HepG2 (cell line): ENCODE results near the gene POLE4. TPM values are rescaled to one million over a fixed set of nuclear protein-coding genes. Genes with fewer than 3 reads are reported as not detected.

Source experiments
- ATAC-seq: fragments of 200-7000 bp; cut with Tn5 transposase; 3 replicates; pipeline ENCODE4 v1.9.1; 2020; ENCODE audit warnings: mild to moderate bottlenecking, moderate library complexity
- BruUV-seq: library from RNA; stranded (reverse); fragments of 400-500 nt; replicated peaks from 2 replicates; lab custom pipeline; 2021; lab: Mats Ljungman, UMichigan
- CTCF ChIA-PET: fragments of 300-600 bp; formaldehyde crosslinking; extraction: SDS; loops from one replicate; lab custom pipeline; 2021; ENCODE audit warnings: low total read pairs, inconsistent platforms, low intra/inter-chr PET ratio; lab: Yijun Ruan, JAX
- POLR2A ChIA-PET: fragments of 350-600 bp; sonication (Branson Sonifier 250); formaldehyde crosslinking; loops from one replicate; lab custom pipeline; 2020; ENCODE audit warnings: antibody characterized with exemption, inconsistent platforms; lab: Yijun Ruan, JAX
- DNase-seq: peaks from one replicate; pipeline ENCODE4 v3.0.0-alpha.2; 2015; ENCODE audit warnings: low spot score
- FAIRE-seq: peaks from 3 replicates; lab custom pipeline; 2011; peaks lifted over from hg19 to GRCh38; lab: Jason Lieb, UNC
- H2AFZ ChIP-seq: one replicate; pipeline ENCODE4 v1.6.1; 2011; ENCODE audit warnings: low read length, inconsistent platforms
- H3K27ac ChIP-seq: fragments of 300-600 bp; 3 replicates; pipeline ENCODE4 v1.8.0; 2011; ENCODE audit warnings: mixed run types, mild to moderate bottlenecking, mixed read lengths, low read length, inconsistent platforms; ENCODE audit not compliant: insufficient read depth; ENCODE audit errors: extremely low read length
- H3K27me3 ChIP-seq, 2 experiments: fragments of 200-600 bp in 1 of 2; 2 replicates in 1 of 2; 3 replicates in 1 of 2; pipeline versions ENCODE4 v1.6.0 to v1.8.0; 2011; ENCODE audit warnings: low read length in 2 of 2, mild to moderate bottlenecking in 2 of 2, moderate library complexity in 2 of 2, inconsistent platforms in 1 of 2; ENCODE audit not compliant: insufficient read depth in 2 of 2, control insufficient read depth in 1 of 2
- H3K36me3 ChIP-seq, 2 experiments: fragments of 200-600 bp in 1 of 2; replicated peaks in 1 of 2; 2 replicates in 1 of 2; 3 replicates in 1 of 2; pipeline versions ENCODE4 v1.5.1 to v1.8.0; 2011; ENCODE audit warnings: low read length in 2 of 2, inconsistent platforms in 1 of 2; ENCODE audit not compliant: insufficient read depth in 2 of 2, control insufficient read depth in 1 of 2
- H3K4me1 ChIP-seq: 2 replicates; pipeline ENCODE4 v1.5.1; 2012; ENCODE audit warnings: low read length, inconsistent platforms; ENCODE audit not compliant: insufficient read depth
- H3K4me2 ChIP-seq: 2 replicates; pipeline ENCODE4 v1.6.0; 2011; ENCODE audit warnings: low read depth, low read length, inconsistent platforms
- H3K4me3 ChIP-seq, 3 experiments: fragments of 200-600 bp in 1 of 3; sonication (generic), shearing (Covaris generic) in 1 of 3; replicated peaks in 1 of 3; 2 replicates each; pipeline ENCODE4 v1.5.1; 2011 to 2016; ENCODE audit warnings: low read length in 3 of 3, inconsistent platforms in 2 of 3, low read depth in 2 of 3, mild to moderate bottlenecking in 2 of 3, control low read depth in 1 of 3, mixed read lengths in 1 of 3; ENCODE audit not compliant: insufficient read depth in 1 of 3
- H3K79me2 ChIP-seq: one replicate; pipeline ENCODE4 v1.6.1; 2011; ENCODE audit warnings: low read length, inconsistent platforms; ENCODE audit not compliant: insufficient read depth
- H3K9ac ChIP-seq: 2 replicates; pipeline ENCODE4 v1.6.0; 2011; ENCODE audit warnings: mild to moderate bottlenecking, low read depth, low read length, inconsistent platforms; ENCODE audit not compliant: insufficient read depth
- H3K9me3 ChIP-seq: 2 replicates; pipeline ENCODE4 v1.5.1; 2012; ENCODE audit warnings: mild to moderate bottlenecking, low read length
- H4K20me1 ChIP-seq: 2 replicates; pipeline ENCODE4 v1.6.0; 2011; ENCODE audit warnings: inconsistent platforms, mild to moderate bottlenecking, low read length, moderate library complexity; ENCODE audit not compliant: insufficient read depth
- AKAP8 ChIP-seq: sonication (generic); formaldehyde crosslinking; IDR thresholded peaks from 2 replicates; pipeline ENCODE4 v1.5.1; 2020; ENCODE audit warnings: mild to moderate bottlenecking, missing genetic modification reagents
- KDM5A ChIP-seq: fragments of 200-600 bp; sonication (generic); IDR thresholded peaks from 2 replicates; pipeline ENCODE4 v1.7.0; 2018; ENCODE audit warnings: antibody characterized with exemption, mild to moderate bottlenecking, low read length, borderline replicate concordance
- TAF15 ChIP-seq: fragments of 200-400 bp; formaldehyde crosslinking; IDR thresholded peaks from one replicate; pipeline ENCODE4 v1.6.1; 2018; ENCODE audit warnings: mild to moderate bottlenecking, low read depth, low read length; ENCODE audit not compliant: poor library complexity, severe bottlenecking
- ZSCAN5A ChIP-seq: sonication (generic); formaldehyde crosslinking; IDR thresholded peaks from 2 replicates; pipeline ENCODE4 v1.8.0; 2022; ENCODE audit warnings: mild to moderate bottlenecking, missing genetic modification reagents, borderline replicate concordance
- WGBS: methylation state at CpG from one replicate; pipeline ENCODE4 v1.1.6; 2017; ENCODE audit warnings: low lambda C conversion rate; 5-methylcytosine and 5-hydroxymethylcytosine counted together
- in situ Hi-C: cut with HindIII; loops from 2 replicates; pipeline ENCODE4 v1.10.0; 2017; ENCODE audit warnings: low pct_unique_long_range_greater_than_20kb; ENCODE audit not compliant: extremely low pct_ligation_motif_present
- intact Hi-C: fragments of 100-400 bp; cut with micrococcal nuclease; formaldehyde crosslinking; loops from one replicate; pipeline ENCODE4 v1.10.0; 2022; ENCODE audit not compliant: unreplicated experiment
- polyA plus RNA-seq, 8 experiments: library from polyadenylated mRNA; depleted of rRNA in 3 of 8; stranded (reverse) in 7 of 8; unstranded in 1 of 8; fragments of >200 nt; fragmentation: Illumina TruSeq in 4 of 8; extraction: Trizol in 4 of 8; gene quantifications; 2 replicates each; pipeline versions ENCODE4 v1.2.1 to v1.2.3, GENCODE V29; 2011 to 2016; ENCODE audit warnings: low read depth in 4 of 8, missing spikeins in 1 of 8, mixed read lengths in 1 of 8; ENCODE audit not compliant: insufficient read depth in 1 of 8
- total RNA-seq, 5 experiments: library from RNA; depleted of rRNA; stranded (reverse); fragments of >200 nt; fragmentation: Illumina TruSeq; extraction: Trizol; gene quantifications; 2 replicates each; pipeline ENCODE4 v1.2.3, GENCODE V29; 2016; ENCODE audit warnings: low read depth in 1 of 5
- TF ChIP-seq, protein P1 (sequence below), 2 experiments: fragments of 450-650 bp in 1 of 2; sonication (generic) in 1 of 2; formaldehyde crosslinking in 1 of 2; IDR thresholded peaks; 2 replicates each; pipeline versions ENCODE4 v1.6.1 to v1.8.0; 2016 to 2022; ENCODE audit warnings: antibody characterized with exemption in 1 of 2, mild to moderate bottlenecking in 1 of 2, missing genetic modification reagents in 1 of 2

POLE4 gene
- total and polyA plus RNA-seq, 2 of the 13 experiments (the other 11 are each of a cell fraction or from before 2014, with no cell fraction given), result 106 to 116 TPM

DNA sequence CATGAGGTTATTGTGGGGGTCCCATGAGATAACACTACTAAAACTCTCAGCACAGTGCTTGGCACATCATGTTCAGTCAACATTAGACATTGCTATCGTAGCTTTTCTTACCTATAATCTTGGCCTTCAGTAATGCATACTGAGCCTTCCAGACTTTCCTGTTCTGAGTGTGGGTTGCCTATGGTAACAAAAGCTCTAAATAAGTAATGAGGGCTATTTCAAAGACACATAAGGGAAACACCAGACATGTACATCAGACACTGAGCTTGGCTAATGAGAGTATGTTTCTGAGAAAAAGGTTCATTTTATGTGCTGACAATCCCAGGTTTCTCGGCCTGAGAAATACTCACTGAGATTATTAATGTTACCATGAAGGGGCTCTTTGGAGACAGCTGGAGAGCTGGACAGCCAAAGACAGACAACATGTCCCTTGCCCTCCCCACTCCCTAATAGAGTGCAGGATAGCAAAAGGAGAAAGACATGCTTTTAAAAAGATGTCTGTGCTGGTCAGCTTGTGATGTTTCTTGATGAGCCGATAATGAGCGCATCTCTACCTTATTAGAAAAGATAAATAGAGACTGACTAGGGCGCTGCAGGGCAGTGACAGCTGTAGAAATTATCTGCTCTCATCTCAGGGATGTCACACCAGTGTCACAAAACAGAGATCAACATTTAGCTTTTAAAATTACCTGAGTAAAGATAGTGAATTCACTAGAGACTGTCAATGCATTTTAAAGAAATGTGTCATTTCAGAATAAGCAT is 25.4 kb downstream of the POLE4 start:
- ATAC-seq, result no peak
- Histone ChIP-seq H3K36me3 (peaks cover 2 to 3% of the 10 kb centered on the region in 2 experiments; a peak in 3 of 5 replicates), H2AFZ (no peak overlapping the region), H3K27ac (no peak overlapping the region), H3K79me2 (no peaks in the 10 kb centered on the region), H3K4me1 (no peaks in the 10 kb centered on the region), H3K27me3 (no peaks in the 10 kb centered on the region), H3K9me3 (no peaks in the 10 kb centered on the region), H4K20me1 (no peaks in the 10 kb centered on the region), H3K4me3 (no peak overlapping the region), H3K9ac (no peak overlapping the region), H3K4me2 (no peak overlapping the region)
- BruUV-seq, result no TSS peak
- POLR2A ChIA-PET, result no interaction called here
- FAIRE-seq, result no peak
- no peak for DNase-seq
- WGBS, result 95% methylated on average over 5 of the region's 5 CpGs
- in situ Hi-C loops (no loop called here), intact Hi-C loops (no loop called here)
- CTCF ChIA-PET, result no interaction called here
- TF ChIP-seq, protein P1, sequence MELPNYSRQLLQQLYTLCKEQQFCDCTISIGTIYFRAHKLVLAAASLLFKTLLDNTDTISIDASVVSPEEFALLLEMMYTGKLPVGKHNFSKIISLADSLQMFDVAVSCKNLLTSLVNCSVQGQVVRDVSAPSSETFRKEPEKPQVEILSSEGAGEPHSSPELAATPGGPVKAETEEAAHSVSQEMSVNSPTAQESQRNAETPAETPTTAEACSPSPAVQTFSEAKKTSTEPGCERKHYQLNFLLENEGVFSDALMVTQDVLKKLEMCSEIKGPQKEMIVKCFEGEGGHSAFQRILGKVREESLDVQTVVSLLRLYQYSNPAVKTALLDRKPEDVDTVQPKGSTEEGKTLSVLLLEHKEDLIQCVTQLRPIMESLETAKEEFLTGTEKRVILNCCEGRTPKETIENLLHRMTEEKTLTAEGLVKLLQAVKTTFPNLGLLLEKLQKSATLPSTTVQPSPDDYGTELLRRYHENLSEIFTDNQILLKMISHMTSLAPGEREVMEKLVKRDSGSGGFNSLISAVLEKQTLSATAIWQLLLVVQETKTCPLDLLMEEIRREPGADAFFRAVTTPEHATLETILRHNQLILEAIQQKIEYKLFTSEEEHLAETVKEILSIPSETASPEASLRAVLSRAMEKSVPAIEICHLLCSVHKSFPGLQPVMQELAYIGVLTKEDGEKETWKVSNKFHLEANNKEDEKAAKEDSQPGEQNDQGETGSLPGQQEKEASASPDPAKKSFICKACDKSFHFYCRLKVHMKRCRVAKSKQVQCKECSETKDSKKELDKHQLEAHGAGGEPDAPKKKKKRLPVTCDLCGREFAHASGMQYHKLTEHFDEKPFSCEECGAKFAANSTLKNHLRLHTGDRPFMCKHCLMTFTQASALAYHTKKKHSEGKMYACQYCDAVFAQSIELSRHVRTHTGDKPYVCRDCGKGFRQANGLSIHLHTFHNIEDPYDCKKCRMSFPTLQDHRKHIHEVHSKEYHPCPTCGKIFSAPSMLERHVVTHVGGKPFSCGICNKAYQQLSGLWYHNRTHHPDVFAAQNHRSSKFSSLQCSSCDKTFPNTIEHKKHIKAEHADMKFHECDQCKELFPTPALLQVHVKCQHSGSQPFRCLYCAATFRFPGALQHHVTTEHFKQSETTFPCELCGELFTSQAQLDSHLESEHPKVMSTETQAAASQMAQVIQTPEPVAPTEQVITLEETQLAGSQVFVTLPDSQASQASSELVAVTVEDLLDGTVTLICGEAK (IDR thresholded peaks at IDR 0.05), result no peak
- TF ChIP-seq, protein P1 (CRISPR knock-in tag; IDR thresholded peaks at IDR 0.05), result no peak
- no peak for TF ChIP-seq AKAP8 (CRISPR knock-in tag)
- TF ChIP-seq ZSCAN5A (CRISPR knock-in tag), result no peak
- no peak for TF ChIP-seq TAF15
- TF ChIP-seq KDM5A, result no peak
